GM12864 (cell line): ENCODE results near the gene CEP126.

Experiments
- DNase-seq: peaks from one replicate; pipeline ENCODE4 v3.0.0-alpha.2; 2011; ENCODE audit warnings: low read depth
- H3K4me3 ChIP-seq: 2 replicates; pipeline ENCODE4 v1.5.1; 2011; ENCODE audit warnings: mild to moderate bottlenecking, low read depth, low read length, control low read depth
- TF ChIP-seq, protein P1 (sequence below): IDR thresholded peaks from 2 replicates; pipeline ENCODE4 v1.5.1; 2011; ENCODE audit warnings: low read depth, mild to moderate bottlenecking, moderate library complexity, low read length, control low read depth, inconsistent platforms; ENCODE audit errors: missing control alignments

CEP126 gene

DNA sequence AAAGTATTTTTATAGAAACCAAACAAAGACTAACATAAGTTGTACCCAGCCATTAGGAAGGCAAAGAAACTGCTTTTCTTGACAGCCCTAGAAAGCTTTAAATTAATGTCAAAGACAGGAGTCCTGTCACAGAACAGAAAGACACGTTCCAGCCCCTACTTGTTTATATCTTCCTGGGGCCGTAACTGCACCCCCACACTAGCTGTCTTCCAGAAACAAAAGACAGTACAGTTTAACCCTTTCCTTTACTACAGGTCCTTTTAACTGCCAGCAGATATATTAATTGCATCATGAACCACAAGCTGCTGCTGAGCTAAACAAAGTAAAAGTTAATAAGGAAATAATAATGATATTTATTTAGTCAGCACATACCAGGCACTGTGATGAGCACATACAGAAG, 112.1 kb downstream of the CEP126 start:
- DNase-seq = no peak
- H3K4me3 ChIP-seq = no peak overlapping the region
- TF ChIP-seq, protein P1, sequence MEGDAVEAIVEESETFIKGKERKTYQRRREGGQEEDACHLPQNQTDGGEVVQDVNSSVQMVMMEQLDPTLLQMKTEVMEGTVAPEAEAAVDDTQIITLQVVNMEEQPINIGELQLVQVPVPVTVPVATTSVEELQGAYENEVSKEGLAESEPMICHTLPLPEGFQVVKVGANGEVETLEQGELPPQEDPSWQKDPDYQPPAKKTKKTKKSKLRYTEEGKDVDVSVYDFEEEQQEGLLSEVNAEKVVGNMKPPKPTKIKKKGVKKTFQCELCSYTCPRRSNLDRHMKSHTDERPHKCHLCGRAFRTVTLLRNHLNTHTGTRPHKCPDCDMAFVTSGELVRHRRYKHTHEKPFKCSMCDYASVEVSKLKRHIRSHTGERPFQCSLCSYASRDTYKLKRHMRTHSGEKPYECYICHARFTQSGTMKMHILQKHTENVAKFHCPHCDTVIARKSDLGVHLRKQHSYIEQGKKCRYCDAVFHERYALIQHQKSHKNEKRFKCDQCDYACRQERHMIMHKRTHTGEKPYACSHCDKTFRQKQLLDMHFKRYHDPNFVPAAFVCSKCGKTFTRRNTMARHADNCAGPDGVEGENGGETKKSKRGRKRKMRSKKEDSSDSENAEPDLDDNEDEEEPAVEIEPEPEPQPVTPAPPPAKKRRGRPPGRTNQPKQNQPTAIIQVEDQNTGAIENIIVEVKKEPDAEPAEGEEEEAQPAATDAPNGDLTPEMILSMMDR = no peak

DNA sequence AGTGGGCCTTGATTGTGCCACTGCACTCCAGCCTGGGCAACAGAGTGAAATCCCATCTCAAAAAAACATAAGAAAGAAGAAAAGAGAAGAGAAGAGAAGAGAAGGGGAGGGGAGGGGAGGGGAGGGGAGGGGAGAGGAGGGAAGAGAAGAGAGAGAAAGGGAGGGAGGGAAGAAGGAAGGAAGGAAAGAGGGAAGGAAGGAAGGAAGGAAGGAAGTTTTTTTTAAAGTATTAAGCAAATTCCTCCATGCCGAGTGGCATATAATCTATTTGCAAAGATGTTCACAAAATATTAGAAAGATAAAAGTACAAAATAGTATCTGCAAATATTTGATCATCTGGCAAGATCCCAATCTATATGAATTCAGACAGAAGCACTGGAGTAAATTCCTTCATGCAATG, 121.9 kb downstream of the CEP126 start:
- no peak overlapping the region for H3K4me3 ChIP-seq
- DNase-seq = no peak
- TF ChIP-seq, protein P1 = no peak

GRCh38 chr11:102046841-102047240, 132.0 kb downstream of the CEP126 start:
- no peak overlapping the region for H3K4me3 ChIP-seq
- TF ChIP-seq, protein P1 = no peak
- no peak for DNase-seq

DNA sequence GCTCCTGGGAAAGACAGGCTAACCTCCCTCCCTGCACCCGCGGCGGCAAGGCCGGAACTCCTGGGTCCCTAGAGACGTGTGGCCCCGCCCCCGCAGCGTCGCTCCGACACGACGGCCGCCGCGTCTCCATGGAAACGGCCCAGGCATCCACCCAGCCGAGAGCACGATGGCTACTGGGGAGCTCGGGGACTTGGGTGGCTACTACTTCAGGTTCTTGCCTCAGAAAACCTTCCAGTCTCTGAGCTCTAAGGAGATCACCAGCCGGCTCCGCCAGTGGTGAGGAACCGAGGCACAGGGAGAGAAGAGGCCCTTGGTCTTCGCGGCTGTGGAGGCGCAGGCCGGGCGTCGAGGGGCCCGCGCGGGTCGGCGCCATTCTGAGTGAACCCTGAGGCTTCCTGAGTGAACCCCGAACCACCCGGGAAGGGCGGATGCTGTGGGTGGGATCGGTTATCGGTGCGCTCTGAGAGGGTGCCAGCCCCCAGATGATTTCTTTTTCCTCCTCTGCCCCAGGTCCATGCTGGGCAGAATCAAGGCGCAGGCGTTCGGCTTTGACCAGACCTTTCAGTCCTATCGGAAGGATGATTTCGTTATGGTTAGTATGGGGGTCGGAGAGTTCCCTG, 132.6 kb downstream of the CEP126 start, which contains the start of gene CFAP300:
CFAP300 (plus strand) TSS at position 133 of the 620 bp plus-strand sequence; CDS start at position 167, 34 bp downstream.
- H3K4me3 ChIP-seq = no peak within 1 kb of the TSS
- TF ChIP-seq, protein P1 = no peak
- DNase-seq = no peak
